Activated CD4-positive, alpha-beta T cell treated with anti-CD3 and anti-CD28 coated beads, Interleukin-2, amount 50 U/mL, for 24 hours (primary cell): ENCODE data around the gene PATL2.
"Not testable (repeated sequence)": the region's sequence is repeated elsewhere in the genome, so short reads cannot be mapped to it uniquely, and the experiment has no call there.

Experiments
- DNase-seq, 2 donors: peaks; one replicate each; pipeline ENCODE4 v3.0.0-alpha.2; 2020; ENCODE audit warnings: low read depth in 1 of 2, low spot score in 1 of 2

The PATL2 gene

GRCh38 chr15:44692659-44693058 is 18.5 kb downstream of the PATL2 start:
- no peak for DNase-seq

DNA sequence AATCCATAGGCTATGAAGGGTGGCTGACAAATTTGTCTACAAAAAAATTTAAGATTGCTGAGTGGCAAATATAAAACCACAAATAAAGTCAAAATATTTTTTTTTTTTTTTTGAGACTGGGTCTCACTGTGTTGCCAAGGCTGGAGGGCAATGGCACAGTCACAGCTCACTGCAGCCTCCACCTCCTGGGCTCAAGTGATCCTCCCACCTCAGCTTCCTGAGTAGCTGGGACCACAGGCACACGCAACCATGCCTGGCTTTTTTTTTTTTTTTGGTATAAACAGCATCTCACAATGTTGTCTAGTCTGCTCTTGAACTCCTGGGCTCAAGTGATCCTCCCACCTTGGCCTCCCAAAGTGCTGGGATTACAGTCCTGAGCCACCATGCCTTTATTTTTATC is 20.9 kb downstream of the PATL2 start:
- DNase-seq: not testable (repeated sequence)

- DNase-seq: not testable (repeated sequence)
These were observed 21.8 kb downstream of the PATL2 start for GRCh38 chr15:44689318-44689717.

GRCh38 chr15:44682809-44683682 is 28.1 kb downstream of the PATL2 start:
- DNase-seq: peak in 1 of 2 donors; percentile 56

DNA sequence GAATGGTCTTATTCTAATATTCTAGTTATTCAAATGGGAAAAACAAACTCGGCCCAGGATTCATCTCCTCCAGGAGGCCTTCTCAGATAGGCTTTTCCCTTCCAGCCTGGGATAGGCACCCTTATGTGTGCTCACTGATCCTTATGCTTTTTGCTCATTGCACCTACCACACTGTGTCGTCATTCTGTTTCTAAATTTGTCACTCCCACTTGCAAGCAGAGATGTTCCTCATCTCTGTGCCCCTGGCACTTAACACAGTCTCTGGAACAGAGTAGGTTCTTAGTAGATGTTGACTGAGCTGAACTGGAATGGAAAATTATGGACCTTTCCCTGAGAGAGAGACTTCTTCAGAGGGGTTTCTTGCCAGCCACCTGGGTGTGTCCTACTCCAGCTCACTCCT is 28.9 kb downstream of the PATL2 start:
- DNase-seq: no peak

DNA sequence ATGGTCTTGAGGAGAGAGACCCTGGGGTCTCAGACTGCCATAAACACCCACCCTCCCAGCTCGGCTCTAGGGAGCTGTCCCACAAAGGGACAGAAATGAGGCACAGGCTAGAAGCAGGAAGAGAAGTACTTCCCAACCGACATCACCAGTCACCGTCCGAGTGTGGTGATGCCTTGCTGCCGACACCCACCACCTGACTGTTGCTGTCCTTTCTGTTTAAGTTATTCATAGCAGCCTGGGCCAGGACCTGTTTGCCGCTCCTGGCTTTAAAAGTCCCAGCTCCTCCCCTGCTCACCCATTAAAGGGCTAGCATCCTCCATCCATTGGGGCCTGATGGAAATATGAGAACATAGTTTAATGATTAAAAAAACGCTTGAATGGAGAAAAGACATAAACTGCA is 34.4 kb downstream of the PATL2 start:
- no peak for DNase-seq

- DNase-seq: no peak
These were observed 35.2 kb downstream of the PATL2 start for GRCh38 chr15:44675911-44676310.

- no peak for DNase-seq
These were observed 37.5 kb downstream of the PATL2 start for GRCh38 chr15:44673639-44674038.

DNA sequence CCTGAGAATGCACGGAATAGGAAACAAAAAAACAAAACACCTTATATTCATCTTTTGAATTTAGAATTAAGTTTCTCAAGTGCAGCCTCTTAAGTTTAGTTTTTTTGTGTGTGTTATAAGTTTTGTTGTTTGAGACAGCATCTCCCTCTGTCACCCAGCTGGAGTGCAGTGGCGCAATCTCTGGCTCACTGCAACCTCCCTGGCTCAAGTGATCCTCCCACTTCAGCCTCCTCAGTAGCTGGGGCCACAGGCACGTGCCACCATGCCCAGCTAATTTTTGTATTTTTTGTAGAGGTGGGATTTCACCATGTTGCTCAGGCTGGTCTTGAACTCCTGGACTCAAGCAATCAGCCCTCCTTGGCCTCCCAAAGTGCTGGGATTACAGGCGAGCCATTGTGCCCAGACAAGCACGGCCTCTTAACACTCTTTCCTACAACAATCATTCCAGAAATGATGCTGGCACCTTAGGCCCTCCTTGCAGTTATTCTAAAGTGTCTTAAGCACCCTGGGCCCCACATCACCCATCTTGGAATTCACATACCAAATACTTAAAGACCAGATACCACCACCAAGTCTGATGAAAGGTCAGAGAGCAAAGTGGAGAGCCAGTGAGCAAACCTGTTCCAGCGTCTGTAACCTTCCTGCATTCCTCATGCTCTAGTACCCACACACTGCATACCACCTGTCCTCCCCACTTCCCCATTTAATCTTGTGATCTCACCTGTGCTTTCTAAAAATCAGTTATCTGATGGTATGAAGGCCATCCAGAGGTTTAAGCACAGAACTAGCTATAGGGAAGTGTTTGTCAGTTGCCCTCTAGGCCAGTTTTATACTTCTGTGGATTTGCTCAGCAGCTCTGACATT is 40.8 kb downstream of the PATL2 start:
- DNase-seq: no peak

DNA sequence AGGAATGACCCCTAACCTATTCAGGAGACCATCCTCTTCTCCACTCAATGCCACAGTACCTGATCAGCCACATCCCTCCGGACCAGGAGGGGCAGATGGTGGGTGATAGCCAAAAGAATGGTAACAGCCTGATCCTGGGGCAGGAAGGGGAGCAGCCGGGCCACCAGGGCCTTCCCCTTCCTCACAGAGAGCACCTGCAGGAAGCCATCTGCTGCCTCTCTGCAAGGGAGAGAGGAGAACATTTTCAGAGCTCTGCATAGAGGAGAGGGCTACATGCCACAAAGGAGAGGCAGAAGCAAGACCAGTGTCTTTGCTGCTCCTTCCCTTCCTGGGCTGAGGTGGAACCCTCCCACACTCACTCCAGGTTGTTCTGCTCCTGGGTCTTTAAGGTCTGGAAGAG is 42.2 kb downstream of the PATL2 start:
- no peak for DNase-seq

DNA sequence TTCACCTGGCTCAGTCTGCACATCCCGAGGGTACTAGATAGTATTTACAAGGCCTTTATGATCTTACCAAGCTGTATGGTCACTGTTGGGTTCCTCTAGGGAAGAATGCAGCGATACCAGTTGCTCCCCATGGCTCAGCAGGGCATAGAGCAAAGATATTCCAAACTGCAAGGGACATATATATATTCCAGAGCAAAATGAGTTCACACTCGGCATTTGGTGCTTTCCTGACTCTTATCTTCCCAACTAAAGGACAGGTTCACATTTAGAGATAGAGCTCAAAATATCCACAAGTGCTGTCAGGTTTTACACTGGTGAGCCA is 44.1 kb downstream of the PATL2 start:
- DNase-seq: no peak

DNA sequence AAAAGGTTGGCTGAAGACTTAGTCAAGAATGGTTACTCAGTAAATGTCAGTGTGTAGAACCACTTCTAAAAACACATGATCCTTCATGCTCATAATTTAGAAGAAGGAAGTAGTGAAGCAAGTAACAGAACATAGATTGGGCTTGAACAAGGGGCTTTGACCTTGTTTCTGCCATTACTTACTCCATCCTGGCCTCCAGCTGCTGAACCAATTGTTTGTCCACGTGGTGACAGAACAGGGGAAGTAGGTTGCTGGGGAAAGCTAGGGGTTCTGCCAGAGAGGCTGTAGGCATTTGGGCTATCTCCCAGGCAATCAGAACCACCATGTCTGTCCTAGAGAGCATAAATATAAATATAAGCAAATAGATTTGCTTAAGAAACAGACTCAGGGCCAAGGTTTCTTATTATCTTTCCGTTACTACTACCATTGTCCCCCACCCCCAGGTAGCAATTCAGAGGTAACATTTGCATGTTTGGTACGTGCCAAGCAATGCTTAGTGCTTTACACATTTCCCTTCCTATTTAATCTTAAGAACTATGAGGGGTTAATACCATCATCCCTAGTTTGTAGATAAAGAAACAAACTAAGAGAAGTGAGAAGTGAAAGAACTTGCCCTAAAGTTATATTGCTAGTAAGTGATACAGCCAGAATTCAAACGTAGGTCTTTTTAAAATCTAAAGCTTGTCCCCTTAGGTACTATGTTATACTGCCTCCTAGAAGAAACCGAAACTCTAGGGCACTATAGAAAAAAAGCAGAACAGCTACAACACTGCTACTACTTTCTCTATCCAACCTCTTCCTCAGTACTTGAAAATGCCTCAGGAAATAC is 44.7 kb downstream of the PATL2 start:
- no peak for DNase-seq

- peak; percentile 93 to 97 for DNase-seq
These were observed 47.5 kb downstream of the PATL2 start, which contains the start of gene SPG11 for GRCh38 chr15:44663410-44664308. Gene SPG11, minus strand, starts transcription at chr15:44663662. Its CDS starts 15 bp downstream, at chr15:44663647.

GRCh38 chr15:44662478-44663409 is 48.4 kb downstream of the PATL2 start:
- DNase-seq: peak; percentile 62 to 72

DNA sequence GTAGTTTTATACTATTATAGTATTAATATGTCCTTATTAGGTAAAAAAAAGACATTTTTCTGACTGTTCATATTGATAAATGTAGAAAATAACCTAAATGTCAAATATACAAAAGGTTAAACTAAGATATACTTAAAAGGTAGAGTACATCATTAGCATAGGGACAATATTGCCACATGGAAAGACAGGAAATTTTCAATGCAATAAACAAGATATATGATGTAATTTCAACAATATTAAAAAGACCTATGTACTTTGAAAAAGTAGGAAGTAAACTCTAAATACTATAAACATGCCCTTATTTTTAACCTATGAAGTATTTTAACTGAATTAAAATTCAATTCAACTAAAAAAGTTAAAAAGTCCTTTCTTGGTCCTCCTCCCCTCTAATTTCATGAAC is 49.5 kb downstream of the PATL2 start:
- DNase-seq: no peak

DNA sequence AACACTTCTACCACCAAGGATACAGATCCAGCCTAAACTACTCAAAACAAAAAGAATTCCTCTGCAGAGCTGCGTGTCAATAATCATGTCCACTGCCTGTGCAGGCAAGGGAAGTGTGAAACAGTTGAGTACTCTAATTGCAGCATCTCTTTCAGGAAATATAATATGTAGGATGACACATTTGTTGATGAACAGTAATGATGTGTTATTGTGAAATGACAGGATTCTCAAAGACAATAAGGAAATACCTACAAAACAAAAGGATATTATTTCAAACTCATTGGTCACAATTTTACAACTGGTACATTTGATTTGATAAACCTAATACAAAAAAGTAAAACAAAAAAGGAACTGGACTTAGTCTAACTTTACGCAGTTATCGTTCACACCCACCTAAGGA is 52.1 kb downstream of the PATL2 start:
- DNase-seq: no peak

DNA sequence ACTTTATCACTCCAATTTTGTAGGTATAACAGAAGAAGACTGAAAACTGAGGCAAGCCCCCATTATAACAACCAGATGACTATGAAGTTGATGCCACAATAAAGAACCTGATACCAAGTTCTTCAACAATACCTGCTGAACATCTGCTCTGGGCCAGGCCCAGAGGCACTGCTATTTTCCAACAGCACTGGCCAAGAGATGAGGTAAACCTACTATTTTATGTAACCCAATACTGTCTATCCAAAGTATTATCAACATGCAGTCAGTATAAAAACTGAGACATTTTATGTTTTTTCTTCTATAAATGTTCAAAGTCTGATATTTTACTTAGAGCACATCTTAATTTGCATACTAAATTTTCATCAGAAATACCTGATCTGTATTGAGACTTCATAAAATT is 53.7 kb downstream of the PATL2 start:
- no peak for DNase-seq

DNA sequence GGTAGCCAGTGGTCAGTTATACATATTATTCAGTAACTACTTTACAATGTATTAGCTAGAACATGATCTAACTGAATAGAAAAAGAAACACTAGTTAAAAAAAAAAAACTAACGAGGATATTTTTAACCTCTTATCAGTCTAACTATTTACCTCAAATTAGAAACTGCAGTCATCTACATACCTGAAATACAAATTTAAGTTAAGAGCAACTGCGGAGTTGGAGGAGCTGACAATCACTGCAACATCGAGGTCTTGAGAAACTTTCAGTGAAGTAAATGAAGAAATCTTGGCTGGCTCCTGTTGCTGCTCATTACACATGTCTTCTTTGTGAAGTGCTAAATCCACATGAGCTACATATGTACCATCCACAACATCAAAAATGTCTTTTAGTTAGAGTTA is 54.2 kb downstream of the PATL2 start:
- no peak for DNase-seq

DNA sequence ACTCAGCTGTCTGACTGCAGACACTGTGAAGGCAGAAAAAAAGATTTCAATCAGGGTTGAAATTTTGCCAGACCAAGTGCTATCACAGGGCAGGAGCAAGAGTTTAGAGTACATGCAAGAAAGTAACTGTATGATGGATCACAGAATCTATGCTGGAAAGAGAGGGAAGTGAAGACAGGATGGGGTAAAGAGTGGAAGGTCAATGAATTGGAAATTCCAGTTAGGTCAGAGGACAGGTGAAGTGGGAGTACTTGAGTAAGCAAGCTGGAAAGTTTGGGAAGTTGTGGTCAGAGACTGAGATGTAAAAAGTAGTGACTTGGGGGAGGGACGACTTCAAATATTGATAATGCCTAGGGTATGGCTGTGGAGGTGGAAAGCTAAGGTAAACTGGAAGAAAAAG is 54.8 kb downstream of the PATL2 start:
- DNase-seq: no peak
